Dermis microvascular lymphatic vessel endothelial cell (primary cell): ENCODE results near the gene ABCF3. TPM values are rescaled to one million over a fixed set of nuclear protein-coding genes. Genes with fewer than 3 reads are reported as not detected.

Experiments
- DNase-seq, 2 donors: peaks; one replicate each; pipeline versions ENCODE4 v3.0.0 to v3.0.0-alpha.2; 2010; ENCODE audit warnings: low read depth in 2 of 2
- total RNA-seq: library from RNA; depleted of rRNA; stranded (reverse); fragments of >200 nt; gene quantifications from 2 replicates; pipeline ENCODE4 v1.2.1, GENCODE V29; 2014

Gene ABCF3
- total RNA-seq, 1 donor from 2014 or later, result 45.7 TPM

DNA sequence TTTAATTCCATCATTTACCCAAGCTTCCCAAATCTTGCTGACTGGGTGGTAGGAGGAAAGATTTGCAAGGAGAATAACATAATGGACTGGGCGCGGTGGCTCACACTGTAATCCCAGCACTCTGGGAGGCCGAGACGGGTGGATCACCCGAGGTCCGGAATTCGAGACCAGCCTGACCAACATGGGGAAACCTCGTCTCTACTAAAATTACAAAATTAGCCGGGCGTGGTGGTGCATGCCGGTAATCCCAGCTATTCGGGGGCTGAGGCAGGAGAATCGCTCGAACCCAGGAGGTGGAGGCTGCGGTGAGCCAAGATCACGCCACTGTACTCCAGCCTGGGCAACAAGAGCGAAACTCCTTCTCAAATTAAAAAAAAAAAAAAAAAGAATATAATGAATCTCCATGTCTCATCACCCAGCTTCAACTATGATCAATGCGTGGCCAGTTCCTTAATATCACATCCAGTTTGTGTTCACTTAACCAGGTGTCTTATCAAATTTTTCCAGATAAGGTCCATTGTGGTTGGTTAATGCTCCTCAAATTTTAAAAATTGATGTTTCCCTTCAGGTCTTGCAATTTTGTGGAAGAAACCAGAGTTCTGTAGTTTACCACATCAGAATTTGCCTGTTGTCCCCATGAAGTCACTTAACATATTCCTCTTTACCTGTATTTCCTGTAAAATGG lies 1.3 kb upstream of the ABCF3 start:
- no peak for DNase-seq

DNA sequence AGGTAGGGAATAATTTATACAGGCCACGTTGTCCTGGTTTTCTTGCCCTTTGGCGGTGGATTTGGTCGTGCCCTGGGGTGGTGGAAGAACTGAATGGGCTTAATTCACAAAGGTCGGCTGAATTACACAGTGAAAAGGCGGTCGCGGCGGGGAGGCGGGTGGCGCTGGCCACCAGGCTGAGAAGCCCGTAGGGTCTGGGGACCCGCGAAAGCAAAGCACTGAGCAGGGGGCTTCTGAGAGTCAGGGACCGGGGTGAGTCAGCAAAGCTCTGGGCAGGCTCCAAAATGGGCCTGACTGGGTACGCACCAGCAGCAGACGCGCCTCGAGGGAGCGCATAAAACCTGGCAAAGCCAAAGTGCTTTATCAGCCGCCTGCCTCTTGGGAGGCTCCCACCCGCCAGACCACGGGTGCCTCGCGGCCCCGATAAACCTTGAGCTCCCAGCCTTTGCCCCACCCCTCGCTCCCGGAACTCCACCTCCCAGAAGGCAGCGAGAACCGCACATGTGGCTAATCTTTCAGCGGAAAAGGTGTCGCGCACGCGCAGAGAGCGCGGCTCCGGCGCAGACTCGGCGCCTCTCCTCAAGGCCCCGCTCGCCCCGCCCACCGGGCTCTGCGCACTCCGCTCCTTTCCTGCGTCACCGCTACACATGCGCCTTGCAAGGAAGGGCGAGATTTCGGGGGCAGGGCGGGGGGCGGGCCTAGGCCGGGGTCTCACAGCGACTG lies 377 bp upstream of the ABCF3 start:
- peak; percentile 95 to 99 for DNase-seq

DNA sequence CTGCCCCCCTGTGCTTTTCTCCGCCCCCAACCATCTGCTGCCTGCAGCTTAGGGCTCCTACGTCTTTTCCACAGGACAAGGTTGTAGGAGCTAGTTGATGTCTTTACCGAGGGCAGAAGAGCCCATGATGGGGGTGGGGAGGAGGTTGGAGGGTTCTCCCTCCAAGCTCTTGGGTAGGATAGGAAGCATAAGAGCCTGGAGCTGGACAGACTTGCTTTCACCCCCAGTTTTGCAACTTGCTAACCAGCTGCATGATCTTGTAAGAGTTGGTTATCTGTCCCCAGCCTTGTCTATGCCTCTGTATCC lies 856 bp downstream of the ABCF3 start:
- DNase-seq, result no peak

DNA sequence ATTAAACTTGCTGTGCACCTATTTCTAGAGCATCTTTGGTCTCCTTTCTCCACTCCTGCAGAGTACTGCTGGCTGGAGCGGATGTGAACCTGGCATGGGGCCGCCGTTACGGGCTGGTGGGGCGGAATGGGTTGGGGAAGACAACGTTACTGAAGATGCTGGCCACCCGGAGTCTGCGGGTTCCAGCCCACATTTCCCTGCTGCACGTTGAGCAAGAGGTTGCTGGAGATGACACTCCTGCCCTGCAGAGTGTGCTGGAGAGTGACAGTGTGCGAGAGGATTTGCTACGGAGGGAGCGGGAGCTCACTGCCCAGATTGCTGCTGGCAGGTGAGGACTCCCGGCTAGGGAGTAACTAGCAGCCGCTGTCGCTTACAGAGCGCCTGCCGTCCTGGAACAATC lies 2.1 kb downstream of the ABCF3 start:
- DNase-seq, result no peak

DNA sequence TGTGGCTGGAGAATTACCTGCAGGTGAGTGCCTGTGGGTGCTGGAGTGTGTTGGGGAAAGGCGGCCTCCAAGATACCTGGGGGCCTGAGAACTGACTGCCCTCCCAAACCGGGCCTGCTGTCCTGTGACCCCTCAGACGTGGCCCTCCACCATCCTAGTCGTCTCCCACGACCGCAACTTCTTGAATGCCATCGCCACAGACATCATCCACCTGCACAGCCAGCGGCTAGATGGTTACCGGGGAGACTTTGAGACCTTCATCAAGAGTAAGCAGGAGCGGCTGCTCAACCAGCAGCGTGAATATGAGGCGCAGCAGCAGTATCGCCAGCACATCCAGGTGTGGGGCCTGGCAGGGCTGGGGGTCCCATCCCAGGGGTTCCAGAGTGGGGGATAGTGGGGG lies 3.4 kb downstream of the ABCF3 start:
- DNase-seq, result no peak

DNA sequence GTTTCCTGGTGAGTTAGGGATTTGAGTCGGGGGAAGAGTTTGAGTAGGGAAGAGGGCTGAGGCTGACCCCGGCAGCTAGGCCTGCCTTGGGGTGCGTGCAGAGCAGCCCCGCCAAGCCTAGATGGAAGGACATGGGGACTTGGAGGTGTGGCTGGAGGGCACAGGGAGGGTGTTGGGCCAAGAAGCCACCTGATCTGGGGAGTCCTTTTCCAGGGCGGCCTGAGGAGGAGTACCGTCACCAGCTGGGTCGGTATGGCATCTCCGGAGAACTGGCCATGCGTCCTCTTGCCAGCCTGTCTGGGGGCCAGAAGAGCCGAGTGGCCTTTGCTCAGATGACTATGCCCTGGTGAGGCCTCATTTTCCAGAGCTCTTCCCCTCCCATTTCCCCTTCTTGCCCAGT lies 6.9 kb downstream of the ABCF3 start:
- DNase-seq, result no peak

DNA sequence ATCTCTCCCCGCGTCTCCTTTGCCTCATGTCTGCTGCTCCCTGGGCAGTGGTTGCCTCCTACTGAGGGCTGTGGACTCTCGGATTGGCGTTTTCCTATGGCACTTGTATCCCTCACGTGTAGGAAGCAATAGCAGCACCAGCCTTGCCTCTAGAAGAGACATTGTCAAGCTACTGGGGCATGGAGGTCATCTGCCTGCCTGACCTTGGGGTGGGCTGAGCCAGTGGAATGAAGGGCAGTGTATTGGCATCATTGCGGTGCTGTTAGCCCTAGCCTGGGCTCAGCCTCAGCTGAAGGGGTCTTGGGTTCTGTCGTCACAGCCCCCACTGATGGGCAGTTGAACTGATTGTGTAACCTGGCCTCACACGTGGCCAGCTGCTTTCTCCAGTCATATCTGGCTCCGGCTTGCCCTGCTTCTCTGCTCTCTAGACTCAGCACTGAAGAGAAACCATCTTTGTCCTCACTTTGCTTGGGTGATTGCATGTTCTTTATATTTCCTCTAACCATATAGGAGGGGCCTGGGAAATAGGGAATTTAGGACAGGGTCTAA lies 8.1 kb downstream of the ABCF3 start:
- DNase-seq, result no peak

DNA sequence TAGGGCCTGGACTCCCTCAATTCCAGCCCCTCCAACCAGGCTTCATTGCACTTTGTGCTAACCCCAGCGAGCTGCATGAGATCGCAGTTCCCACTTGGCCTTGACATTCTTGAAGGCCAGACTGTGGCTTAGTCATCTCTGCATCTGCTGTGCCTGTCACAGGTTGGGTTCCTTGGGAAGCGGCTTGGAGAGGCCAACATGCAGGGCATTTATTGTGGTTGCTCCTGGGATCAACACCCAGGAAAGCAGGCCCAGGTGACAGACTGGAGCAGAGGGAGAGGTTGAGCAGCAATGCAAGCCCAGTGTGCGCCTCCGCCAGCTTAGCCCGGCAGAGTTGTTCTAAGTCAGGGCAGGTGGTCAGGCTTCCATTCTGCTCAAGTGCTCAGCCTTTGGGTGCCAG lies 10.5 kb downstream of the ABCF3 start:
- no peak for DNase-seq

DNA sequence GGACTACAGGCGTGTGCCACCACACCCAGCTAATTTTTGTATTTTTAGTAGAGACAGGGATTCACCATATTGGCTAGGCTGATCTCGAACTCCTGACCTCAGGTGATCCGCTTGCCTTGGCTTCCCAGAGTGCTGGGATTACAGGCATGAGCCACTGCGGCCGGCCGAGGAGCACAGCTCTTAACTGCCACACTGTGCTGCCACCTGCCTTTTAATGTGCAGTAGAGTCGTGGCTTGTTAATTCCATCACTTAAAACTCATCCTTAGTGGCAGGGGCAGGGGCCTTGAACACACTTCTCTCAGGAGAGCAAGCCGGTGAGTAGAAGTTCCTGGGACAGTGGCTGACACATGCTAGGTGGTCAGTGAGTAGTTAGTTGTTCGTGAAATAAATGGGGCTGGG lies 12.5 kb downstream of the ABCF3 start:
- no peak for DNase-seq

DNA sequence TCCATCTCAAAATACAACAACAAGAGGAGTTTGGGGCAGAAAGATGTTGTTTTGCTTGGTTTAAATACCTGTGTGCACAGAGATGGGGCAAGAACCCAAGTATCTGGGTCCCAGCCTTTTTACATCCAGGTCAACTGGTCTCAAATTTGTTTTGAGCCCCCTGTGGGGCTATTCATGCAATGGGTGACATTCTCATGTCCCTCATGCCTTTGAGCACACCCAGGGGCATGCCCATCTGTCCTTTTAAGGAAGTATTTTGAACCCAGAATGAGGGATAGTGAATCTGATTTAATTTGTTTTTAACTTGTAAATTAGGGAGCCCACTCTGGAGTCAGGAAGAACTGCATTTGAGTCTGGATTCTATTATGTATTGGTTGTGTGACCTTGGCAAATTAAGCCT lies 14.8 kb downstream of the ABCF3 start:
- DNase-seq, result no peak

DNA sequence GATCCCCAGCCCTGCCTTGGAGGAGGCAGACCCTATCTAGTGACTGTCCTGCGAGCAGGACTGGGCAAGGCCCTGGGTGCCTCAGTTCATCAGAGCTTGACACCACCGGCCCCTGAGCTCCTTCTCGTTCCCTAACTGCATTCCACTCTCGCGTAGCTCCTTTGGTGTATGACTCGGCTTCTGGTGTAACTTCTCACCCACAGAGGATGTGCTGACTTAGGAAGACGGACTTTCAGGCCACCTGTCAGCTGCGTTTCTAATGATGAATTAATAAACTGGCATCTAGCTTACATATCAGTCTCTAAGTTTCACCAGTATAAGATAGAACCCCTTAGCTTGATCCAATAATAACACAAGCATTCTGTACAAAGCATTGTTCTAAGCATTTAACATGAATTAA lies 17.5 kb downstream of the ABCF3 start:
- DNase-seq, result no peak

DNA sequence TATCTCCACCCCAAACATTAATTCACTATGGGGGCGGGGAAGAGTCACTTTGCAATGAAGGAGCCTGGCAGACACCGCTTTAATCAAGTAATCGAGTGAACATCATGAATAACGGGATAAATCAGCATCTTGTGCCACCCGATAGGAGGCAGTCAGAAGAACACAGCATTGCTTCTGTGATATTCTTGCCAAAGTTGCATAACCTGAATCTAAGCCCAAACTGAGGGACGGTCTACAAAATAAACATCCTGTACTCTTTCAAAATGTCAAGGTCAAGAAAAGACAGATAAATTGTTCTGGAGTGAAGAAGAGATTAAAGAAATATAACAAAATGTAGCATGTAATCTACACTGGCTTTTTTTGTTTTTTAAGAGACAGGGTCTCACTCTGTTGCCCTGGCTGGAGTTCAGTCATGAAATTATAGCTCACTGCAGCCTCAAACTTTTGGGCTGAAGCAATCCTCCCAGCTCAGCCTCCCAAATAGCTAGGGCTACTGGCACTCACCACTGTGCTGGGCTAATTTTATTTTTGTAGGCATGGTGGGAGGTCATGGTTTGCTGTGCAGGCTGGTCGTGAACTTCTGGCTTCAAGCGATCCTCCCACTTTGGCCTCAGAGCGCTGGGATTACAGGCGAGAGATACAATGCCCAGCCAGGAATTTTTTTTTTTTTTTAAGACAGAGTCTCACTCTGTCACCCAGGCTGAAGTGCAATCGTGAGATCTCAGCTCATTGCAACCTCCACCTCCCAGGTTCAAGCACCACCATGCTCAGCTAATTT lies 23.3 kb downstream of the ABCF3 start:
- DNase-seq, result no peak

DNA sequence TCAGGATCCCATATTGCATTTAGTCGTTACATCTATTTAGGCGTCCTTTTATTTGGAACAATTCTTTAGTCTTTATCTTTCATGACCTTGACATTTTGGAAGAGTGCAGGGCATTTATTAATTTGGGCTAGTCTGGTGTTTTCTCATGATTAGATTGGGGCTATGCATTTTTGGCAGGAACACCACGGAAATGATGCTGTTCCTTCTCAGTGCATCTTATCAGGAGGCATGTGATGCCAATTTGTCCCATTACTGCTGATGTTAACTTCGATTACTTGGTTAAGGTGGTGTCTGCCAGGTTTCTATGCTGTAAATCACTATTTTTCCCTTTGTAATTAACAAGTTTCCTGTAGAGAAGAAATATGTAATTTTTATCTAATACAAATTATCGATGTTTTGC lies 25.3 kb downstream of the ABCF3 start:
- no peak for DNase-seq

DNA sequence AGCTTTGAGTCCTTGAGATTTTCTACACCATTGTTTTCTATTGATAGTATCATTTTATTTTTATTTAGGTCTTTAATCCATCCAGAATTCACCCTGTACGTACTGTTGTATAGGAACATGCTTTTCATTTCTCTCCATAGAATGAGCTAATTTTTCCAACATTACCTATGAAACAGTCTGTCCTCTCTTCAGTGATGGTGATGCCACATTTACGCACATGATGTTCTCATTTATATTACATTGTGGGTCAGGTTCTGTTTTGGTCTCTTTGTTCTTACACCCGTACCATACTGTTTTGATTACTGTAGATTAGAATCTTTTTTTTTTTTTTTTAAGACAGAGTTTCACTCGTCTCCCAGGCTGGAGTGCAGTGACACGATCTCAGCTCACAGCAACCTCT lies 25.7 kb downstream of the ABCF3 start:
- DNase-seq, result no peak

DNA sequence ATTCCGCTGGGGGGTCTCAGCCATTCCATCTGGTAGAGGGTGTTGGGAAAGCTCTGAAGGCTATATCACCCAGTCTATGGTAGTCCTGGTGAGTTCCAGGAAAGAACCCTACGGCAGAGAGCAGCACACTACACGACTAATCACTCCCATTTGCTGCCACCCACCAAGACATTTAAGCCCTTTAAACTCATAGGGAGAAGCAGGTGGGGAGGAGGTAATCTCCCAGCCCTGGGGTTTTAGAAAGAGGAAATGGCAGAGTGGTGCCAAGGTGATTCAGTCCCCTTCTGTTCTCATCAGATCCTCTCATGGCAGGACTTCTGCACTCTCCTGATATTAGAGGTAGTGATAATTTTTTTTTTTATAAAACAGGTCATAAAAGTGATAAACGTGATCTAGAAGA lies 32.8 kb downstream of the ABCF3 start:
- no peak for DNase-seq

DNA sequence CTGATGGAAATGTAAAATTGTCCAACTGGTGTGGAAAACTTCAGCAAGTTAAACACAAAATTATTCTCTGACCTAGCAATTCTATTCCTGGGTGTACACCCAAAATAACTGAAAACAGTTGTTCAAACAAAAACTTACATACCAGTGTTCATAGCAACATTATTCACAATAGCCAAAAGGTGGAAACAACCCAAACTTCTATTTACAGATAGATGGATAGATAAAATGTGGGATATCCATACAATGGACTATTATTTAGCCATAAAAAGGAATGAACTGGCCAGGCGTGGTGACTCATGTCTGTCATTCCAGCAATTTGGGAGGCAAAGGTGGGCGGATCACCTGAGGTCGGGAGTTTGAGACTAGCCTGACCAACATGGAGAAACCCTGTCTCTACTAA lies 36.5 kb downstream of the ABCF3 start:
- no peak for DNase-seq

DNA sequence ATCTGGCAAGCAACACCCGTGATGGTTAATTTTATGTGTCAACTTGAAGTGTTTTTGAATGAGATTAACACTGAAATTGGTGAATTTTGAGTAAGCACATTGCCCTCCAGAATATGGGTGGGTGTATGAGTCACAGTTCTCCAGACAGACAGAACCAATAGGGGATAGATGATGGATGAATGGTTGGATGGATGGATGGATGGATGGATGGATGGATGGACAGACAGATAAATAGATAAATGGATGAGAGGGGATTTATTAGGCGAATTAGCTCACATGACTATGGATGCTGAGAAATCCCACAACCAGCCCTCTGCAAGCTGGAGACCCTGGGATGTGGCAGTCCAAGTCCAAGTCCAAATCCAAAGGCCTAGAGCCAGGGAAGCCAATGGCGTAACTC lies 37.9 kb downstream of the ABCF3 start:
- no peak for DNase-seq

DNA sequence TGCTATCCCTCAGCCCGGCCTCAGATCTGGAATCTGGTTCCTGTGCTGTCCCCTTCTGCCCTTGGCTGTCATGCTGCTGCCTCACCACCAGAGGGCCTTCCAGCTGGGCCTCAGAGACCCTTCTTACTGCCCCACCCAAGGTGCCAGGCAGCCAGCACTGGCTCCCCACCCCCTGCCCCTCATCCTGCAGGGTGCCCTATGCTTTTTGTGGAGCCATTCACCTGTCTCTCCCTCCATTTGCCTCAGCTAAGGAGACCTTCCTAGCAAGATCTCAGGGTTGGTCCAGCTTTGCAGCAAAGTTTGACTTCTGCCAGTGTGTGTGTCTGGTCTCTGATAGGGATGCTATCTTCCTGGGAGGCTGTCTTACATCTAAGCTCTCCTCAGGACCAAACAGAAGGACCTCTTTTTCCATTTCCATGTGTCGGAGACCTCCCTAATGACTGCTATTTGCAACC lies 41.5 kb downstream of the ABCF3 start:
- DNase-seq, result peak in 1 of 2 donors; percentile 44

DNA sequence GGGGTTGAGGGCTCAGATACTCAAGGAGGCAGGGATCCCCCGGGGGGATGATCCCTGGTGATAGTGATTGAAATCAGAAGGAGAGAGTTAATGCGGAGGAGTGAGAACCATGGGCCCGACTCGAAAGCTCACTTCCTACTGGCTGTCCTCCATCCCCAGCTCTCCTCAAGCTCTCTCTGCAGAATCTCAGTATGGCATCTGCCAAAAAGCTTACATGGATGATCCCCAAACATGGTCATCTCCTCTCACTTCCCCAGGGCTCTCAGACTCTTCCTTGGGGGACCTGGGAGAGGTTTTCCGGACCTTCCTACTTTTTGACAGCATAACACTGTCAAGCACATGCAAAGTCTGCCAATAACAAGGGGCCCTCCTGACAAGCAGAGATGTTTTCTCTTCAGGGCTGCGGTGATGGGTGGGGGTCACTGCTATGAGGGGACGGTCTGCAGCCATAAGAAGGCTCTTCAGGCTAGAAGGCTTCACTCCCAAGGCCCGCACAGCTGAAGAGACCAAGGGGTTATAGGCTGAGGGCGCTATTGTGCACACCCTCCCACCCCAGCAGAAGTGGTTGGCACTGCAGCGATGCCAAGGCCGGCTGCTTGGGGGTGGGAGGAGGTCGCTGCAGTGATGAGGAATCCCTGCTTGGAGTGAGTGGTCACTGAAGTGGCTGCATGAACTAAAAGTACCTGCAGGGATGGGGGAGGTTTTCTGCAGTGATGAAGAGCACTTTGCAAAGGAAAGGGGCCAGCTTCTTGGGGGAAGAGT lies 42.6 kb downstream of the ABCF3 start:
- DNase-seq, result no peak

DNA sequence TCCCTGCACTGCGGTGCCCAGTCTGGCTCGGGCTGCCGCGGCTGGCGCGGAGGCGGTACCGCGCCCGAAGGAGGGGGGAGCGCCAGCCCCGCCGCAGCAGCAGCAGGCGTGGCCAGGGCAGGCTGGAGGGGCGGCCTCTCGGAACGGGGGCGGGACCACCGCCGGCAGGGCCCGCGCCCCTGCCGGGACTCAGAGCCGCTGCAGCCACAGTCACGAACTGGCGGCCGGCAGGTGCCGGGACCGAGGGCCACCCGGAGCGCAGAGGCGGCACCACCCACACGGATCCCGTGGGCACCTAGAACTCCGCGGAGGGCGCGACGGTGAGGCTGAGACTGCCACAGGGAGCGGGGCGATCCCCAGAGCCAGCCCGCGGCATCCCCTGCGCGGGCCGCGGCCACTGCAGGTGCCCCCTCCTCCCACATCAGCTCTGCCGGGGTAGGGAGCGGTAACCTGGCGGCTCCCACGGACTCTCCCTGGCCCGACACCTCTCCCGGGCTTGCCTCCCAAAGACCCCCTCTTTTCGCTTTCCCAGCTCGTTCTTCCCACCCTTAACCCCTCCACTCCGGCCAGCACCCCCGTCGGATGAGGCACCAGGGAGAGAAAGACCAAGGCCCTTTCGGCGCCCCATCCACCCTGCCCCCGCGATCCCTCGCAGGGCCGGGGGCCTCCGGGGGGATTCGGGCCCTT lies 43.5 kb downstream of the ABCF3 start, which contains the start of gene VWA5B2:
TSS of gene VWA5B2 (plus strand) at position 192 of the 687 bp plus-strand sequence. CDS start 944 bp downstream, outside the sequence.
- peak in 1 of 2 donors; percentile 71 for DNase-seq

DNA sequence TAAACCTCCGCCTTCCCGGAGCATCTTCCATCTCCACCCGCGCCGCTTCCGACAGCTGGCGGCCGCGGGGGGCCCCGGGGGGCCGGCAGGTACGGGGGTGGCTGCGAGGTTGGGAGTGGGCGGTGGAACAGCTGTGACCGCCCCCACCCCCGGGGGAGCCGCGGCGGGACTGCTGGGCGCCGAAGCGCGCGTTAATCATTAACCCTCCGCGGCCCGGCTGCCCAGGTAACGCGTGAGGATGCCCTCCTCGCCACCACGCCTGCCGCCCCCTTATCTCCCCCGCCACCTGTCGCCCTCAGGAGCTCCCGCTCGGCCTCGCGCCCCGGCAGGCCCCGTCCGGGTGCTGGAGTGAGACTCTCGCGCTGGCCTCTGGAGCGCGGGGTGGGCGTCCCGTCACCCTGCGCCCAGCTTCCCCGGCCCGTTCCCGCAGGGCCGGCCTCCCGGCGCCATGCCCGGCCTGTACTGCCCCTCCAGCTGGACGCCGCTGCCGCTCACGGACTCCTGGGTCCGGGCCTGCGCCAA lies 44.1 kb downstream of the ABCF3 start:
- no peak for DNase-seq
